ENCODE data around the gene KIAA0232.

Gene KIAA0232

DNA sequence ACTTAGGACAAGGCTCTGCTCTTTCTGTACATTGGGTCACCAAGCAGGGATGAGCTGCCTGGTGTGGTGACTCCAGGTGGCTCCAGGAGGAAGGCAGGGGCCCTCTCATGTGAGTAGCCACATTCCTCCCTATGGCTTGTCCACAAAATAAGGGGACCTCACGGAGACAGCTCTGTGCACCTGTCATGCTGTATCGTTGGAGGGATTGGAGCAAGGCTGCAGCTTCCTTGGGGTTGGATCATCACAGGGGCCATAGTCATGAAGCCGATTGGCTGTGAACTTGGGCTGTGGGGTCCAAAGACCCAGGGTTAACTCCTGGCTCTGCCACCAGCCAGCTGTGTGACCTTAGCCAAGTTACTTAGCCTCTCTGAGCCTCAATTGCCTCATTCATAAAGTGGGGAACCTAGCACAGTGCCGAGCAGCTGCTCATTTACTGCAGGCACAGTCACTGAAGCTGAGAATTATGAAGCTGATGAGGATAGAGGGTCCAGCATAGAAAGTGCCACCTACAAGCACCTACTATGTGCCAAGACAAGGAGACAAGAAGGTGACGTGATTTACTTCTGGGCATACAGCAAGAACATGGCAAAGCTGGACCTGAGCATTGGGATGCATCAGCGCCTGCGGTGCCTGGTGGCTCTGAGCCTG is 11.8 kb upstream of the KIAA0232 start:
- no peak for DNase-seq (ENCODE audit: low read depth)
- H3K4me3 ChIP-seq (ENCODE audit: low read depth, low read length): no peak overlapping the region
- no peak for TF ChIP-seq MYC (IDR thresholded peaks at IDR 0.05; ENCODE audit: low read depth, low read length)
- TF ChIP-seq, protein P1, sequence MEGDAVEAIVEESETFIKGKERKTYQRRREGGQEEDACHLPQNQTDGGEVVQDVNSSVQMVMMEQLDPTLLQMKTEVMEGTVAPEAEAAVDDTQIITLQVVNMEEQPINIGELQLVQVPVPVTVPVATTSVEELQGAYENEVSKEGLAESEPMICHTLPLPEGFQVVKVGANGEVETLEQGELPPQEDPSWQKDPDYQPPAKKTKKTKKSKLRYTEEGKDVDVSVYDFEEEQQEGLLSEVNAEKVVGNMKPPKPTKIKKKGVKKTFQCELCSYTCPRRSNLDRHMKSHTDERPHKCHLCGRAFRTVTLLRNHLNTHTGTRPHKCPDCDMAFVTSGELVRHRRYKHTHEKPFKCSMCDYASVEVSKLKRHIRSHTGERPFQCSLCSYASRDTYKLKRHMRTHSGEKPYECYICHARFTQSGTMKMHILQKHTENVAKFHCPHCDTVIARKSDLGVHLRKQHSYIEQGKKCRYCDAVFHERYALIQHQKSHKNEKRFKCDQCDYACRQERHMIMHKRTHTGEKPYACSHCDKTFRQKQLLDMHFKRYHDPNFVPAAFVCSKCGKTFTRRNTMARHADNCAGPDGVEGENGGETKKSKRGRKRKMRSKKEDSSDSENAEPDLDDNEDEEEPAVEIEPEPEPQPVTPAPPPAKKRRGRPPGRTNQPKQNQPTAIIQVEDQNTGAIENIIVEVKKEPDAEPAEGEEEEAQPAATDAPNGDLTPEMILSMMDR (IDR thresholded peaks at IDR 0.05; ENCODE audit: low read depth, low read length): no peak
- no peak for TF ChIP-seq POLR2A (IDR thresholded peaks at IDR 0.05; ENCODE audit: extremely low read depth, insufficient read length)
- TF ChIP-seq, protein P2, sequence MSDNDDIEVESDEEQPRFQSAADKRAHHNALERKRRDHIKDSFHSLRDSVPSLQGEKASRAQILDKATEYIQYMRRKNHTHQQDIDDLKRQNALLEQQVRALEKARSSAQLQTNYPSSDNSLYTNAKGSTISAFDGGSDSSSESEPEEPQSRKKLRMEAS (IDR thresholded peaks at IDR 0.05; ENCODE audit: low read depth, low read length): no peak

DNA sequence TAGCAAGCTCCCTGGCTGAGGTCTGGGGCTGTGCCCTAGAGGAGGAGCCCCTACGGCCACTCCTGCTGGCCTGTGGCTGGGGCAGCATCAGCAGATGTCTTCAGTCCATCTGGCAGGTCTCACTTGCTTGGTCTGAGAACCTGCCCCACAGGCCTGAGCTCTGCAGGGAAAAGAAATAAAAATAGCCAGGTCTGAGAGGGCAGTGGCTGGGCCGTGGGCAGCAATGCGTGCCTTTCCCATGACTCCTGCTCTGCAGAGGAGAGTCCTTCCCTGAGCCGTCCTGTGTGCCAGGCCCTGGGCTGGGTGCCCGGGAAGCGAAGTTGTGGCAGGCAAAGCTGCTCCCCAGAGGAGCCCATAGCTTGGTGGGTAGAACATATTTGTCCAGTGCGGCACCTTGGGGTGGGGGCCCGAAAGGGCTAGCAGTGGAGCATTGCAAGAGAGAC is 11.3 kb upstream of the KIAA0232 start:
- no peak for TF ChIP-seq POLR2A (IDR thresholded peaks at IDR 0.05; ENCODE audit: extremely low read depth, insufficient read length)
- TF ChIP-seq, protein P1 (IDR thresholded peaks at IDR 0.05; ENCODE audit: low read depth, low read length): no peak
- TF ChIP-seq, protein P2 (IDR thresholded peaks at IDR 0.05; ENCODE audit: low read depth, low read length): no peak
- no peak for TF ChIP-seq MYC (IDR thresholded peaks at IDR 0.05; ENCODE audit: low read depth, low read length)
- DNase-seq (ENCODE audit: low read depth): no peak
- no peak overlapping the region for H3K4me3 ChIP-seq (ENCODE audit: low read depth, low read length)

DNA sequence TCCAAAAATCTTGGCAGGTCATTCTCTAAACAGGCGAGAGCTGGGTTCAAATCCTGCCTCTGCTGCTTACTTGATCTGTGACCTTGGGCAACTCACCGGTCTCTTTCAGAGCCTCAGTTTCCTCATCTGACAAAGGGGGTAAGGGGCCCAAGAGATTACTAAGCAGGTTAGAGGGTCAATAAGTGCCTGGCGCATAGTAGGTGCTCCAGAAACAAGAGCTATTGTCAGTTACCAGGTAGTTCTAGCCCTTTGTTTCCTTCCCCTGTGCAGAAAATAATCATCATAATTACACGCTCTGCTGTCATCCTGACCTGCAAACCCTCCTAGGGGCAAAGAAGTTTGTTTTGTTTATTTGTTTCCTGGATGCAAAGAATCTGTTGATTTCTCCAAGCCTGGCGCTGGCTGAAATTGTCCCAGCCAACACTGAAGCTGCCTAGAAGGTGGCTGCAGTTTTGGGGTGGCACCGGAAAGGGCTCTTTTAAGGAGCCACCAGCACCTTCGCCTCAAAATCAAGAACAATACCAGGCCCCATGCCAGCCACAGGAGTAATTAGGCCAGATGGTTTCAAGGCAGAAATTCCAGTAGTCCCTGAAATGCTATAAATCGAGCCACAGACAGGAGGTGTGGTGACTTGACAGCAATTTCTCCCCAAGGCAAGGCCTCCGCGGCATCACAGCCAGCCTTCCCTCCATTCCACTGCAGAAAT is 10.2 kb upstream of the KIAA0232 start:
- no peak for TF ChIP-seq MYC (IDR thresholded peaks at IDR 0.05; ENCODE audit: low read depth, low read length)
- TF ChIP-seq POLR2A (IDR thresholded peaks at IDR 0.05; ENCODE audit: extremely low read depth, insufficient read length): no peak
- TF ChIP-seq, protein P1 (IDR thresholded peaks at IDR 0.05; ENCODE audit: low read depth, low read length): no peak
- TF ChIP-seq, protein P2 (IDR thresholded peaks at IDR 0.05; ENCODE audit: low read depth, low read length): no peak
- DNase-seq (ENCODE audit: low read depth): no peak
- no peak overlapping the region for H3K4me3 ChIP-seq (ENCODE audit: low read depth, low read length)

DNA sequence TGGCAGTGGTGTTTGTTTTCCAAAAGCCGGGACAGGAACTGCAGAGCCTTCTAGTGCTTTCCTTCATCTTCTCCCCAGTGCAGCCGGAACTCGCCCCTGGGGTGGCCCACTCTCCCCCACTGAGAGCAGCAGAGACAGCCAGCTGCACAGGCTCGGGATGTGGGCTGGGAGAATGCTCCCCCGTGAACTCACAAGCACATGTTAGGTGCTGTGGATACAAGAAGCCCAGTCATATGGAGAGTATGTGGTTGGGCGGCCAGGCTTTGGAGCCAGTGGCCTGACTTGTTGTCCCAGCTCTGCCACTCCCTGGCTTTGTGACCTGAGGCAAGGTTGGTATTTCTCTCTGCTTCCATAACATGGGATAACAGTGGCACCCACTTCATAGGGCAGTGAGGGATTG is 9.4 kb upstream of the KIAA0232 start:
- no peak for DNase-seq (ENCODE audit: low read depth)
- TF ChIP-seq, protein P1 (IDR thresholded peaks at IDR 0.05; ENCODE audit: low read depth, low read length): no peak
- TF ChIP-seq, protein P2 (IDR thresholded peaks at IDR 0.05; ENCODE audit: low read depth, low read length): no peak
- no peak for TF ChIP-seq MYC (IDR thresholded peaks at IDR 0.05; ENCODE audit: low read depth, low read length)
- no peak for TF ChIP-seq POLR2A (IDR thresholded peaks at IDR 0.05; ENCODE audit: extremely low read depth, insufficient read length)
- no peak overlapping the region for H3K4me3 ChIP-seq (ENCODE audit: low read depth, low read length)

DNA sequence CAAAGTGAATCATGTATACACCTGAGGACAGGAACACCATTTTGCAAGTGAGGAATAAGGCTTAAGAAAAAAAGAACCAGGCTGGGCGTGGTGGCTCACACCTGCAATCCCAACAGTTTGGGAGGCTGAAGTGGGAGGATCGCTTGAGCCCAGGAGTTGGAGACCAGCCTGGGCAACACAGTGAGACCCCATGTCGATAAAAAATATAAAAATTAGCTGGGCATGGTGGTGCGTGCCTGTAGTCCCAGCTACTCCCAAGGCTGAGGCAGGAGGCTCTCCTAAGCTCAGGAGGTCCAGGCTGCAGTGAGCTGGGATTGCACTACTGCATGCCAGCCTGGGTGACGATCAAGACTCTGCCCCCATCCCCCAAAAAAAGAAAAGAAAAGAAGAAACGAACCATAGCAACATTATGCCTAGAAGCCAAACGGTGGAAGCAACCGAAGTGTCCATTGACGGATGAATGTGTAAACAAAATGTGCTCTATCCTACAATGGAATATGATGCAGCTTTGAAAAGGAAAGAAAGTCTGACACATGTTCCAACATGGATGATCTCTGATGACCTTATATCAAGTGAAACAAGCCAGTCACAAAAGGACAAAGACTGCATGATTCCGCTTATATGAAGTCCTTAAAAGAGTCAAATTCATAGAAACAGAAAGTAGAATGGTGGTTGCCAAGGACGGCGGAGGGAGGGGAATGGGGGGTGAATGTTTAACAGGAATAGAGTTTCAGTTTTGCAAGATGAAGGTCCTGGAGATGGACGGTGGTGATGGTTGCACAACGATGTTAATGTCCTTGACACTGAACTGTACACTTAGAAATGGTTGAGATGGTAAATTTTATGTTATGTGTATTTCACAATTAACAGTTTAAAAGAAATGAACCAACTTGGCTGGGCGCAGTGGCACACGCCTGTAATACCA is 8.6 kb upstream of the KIAA0232 start:
- no peak overlapping the region for H3K4me3 ChIP-seq (ENCODE audit: low read depth, low read length)
- TF ChIP-seq, protein P2 (IDR thresholded peaks at IDR 0.05; ENCODE audit: low read depth, low read length): no peak
- no peak for TF ChIP-seq POLR2A (IDR thresholded peaks at IDR 0.05; ENCODE audit: extremely low read depth, insufficient read length)
- peak; percentile 35 for DNase-seq (ENCODE audit: low read depth)

All from NB4 (cell line).